Stimulated activated CD8-positive, alpha-beta memory T cell treated with anti-CD3 and anti-CD28 coated beads, Interleukin-12 subunit alpha, Interleukin-12 subunit beta, amount 100 ng/mL, for 24 hours (primary cell): ENCODE results near the gene MORF4L2.

Source experiments
- DNase-seq: peaks from one replicate; pipeline ENCODE4 v3.0.0-alpha.2; 2020; ENCODE audit errors: extremely low read depth

MORF4L2 gene, protein sequence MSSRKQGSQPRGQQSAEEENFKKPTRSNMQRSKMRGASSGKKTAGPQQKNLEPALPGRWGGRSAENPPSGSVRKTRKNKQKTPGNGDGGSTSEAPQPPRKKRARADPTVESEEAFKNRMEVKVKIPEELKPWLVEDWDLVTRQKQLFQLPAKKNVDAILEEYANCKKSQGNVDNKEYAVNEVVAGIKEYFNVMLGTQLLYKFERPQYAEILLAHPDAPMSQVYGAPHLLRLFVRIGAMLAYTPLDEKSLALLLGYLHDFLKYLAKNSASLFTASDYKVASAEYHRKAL

DNA sequence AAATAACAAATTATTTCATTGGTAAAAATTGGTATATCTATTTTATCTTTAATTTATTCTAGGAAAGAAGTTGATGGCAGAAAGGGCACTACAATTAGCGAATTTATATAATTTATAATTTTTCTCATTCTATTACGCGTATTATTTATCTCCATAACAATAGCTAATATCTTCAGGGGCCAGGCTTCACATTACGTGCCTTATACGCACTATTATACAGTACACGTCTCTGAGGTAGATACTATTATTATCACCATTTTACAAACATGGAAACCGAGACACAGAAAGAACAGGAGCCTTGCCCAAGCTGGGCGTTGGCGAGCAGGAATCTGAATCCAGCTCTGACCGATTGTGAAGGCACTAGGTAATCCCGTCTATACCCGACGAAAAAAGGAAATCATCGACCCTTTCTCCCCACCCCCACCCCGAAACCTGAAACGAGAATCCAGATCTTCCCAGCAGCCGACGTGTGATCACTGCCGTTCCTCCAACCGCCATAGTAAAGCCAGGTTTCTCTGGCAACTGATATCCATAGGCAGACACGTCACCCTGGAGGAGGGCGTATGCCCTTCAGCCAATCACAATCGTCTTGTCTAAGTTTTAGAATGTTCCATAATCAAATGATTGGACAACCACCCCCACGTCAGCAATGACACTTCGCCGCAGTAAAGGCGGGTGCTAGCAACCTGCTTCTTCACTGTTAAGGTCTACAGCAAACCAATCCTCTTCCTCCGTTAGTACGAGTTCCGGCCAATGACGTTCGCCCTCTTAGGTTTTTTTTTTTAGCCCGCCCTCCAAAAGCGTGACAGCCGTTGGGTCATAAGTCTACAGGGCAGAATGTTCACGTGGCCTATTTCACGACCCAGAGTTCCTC is at the start of gene MORF4L2:
Gene MORF4L2 (minus strand): TSS at position 501 of the 874 bp plus-strand sequence. CDS start 9,672 bp downstream, outside the sequence.
- DNase-seq = peak; percentile 56

DNA sequence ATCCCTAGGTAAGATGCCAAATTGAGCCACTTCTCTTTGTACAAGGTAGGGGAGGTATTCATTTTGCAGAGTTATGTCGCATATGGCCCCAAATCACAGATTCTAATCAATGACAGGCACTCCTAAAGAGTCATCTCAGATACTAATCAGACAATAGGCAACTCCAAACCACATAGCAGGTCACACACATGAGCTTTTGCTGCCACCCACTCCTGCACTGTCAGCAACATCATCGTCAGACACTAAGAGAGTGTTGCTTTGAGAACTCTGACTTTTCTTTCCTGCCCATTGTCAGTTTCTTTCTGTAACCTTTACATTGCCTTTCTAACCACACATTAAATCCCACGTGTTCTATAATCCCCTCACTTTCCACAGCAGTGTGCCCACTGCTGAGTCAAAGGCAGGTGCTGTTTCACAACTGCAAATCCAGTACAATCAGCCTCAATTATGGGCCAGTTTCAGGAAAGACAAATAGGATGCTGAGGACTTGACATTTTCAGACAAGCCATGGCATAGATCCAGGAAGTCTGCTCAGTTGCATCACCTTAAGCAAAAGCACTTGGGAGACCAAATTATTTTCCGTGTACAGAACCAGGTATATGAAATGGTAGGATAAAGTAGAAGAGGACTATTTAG is 47.7 kb upstream of the MORF4L2 start:
- DNase-seq = no peak

DNA sequence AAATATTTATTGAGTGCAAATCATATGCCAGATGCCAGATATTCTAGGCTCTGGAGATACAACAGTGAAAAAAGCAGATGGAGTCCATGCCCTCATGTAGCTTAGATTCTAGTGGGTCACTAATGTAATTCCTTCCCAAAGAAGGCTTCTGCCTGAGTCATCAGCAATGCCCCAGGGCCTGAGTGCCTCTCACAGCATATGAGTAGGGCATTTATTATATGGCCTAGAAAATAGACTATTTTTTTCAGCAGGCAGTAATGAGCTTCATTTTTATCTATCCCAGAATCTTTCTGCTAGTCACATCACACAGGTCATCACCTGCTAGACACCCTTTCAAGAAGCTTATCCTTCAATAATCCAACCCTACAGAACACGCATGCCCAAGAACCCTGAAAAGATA is 46.5 kb upstream of the MORF4L2 start:
- DNase-seq = no peak

DNA sequence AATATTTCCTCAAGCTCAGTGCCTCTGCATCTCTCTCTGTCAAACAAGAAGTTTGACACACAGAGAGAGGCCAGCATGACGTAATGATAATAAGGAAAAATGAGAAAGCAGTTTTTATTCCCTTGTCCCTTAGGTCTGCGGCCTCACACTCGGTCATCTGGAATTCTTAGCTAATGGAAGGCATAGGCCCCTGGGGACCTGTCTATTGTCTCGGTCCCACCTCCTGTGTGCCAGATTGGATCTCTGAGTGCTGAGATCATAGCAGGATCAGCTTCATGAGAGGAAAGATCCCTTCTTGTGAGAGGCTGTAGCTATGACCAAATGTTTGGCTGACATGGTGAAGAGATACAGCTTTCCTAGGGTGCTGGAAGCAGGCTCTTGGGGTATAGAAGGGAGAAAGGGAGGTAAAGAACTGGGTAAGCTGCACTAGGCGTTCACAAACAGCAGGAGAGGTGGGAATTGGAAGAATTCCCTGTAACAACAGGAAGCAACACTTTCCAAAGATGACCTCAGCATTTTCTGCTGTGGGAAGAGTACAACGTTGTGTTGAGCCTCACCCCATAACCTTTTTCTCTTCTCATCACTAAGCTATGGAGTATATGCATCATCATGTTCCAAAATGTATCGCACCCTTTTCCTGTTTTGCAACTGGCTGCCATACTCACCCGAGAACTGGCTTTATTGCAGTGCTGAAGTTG is 44.4 kb upstream of the MORF4L2 start:
- DNase-seq = no peak

DNA sequence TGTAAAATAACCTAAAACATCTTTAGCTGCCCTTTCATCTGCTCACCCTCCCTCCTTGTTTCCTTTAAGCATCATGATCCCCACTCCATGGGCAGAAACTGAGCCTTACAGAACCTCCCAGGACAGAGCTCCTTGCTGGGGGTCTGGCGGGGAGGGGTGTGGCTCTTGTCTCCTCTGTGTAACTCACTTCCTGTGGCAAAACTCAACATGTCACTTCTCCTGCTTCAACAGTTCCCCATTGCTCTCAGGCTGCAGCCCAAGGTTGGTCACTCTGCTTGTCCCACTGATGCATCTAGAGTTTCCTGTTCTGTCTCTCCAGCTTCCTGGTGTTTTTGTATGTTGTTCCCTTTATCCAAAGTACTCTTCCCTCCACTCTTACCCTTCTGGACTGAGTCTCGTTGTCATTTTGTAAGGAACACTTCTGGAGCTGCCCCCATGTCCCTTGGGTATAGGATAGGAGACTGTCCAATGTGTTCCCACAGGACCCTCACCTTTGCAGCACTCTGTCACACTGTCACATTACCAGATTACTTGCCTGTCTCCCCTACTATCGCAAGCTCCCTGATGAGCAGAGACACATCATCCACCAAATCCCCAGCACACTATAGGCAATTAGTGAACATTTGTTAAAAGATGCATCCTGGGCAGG is 43.8 kb upstream of the MORF4L2 start:
- DNase-seq = no peak

DNA sequence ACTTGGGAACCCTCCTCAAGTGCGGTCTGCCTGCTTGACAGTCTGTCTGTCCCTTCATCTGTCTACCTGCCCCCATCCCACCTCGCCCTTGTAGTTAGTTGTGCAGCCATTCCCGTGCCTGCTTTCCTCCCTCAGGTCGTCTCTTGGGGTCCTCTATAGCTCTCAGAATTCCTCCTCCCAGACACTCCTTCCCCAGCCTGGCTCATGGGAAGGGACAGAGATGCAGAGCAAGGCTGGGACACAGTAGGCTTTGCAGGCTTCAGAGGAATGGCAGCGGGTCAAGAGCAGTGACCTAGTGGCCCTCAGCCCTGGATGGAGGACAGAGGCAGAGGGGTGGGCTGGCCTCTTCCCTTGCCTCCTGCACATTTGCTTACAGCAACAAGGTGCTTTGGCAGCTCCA is 42.5 kb upstream of the MORF4L2 start:
- DNase-seq = no peak

DNA sequence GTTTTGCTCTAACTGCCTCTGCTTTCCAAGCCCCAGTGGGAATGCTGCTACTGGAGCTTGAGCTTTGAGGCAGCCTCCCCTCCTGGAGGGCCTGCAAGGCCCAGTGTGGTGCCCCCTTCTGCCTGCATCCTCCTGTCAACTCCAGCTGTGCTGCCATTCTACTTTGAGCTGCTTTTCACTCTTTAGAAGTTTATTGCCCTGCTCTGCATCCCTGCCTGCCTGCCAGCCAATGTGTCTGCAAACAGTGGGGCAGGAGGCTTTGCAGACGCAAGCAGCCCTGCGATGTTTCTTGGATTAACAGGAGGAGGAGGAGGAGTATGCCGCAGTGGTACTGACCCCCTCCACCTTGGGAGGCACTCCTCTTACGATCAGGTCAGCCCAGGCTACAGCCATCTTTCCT is 40.6 kb upstream of the MORF4L2 start:
- DNase-seq = no peak

DNA sequence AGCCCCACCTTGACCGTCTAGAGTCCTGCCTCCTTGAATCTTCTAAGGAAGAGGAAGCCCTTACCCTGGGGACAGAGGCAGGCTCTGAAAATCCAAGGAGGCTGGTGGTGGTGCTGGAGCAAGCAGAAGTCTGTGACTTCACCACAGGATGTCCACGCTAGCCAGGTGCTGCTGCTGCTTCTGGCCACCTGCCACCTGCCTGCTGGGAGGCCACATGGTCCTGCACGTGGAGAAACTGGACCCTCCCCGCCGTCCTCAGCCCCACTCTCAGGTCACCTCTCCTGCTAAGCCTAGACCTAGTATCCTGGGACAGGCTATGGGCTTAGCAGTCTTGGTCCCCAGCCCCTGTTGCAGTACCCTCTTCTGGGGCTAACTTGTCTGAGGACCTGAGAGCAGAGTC is 40.0 kb upstream of the MORF4L2 start:
- no peak for DNase-seq

DNA sequence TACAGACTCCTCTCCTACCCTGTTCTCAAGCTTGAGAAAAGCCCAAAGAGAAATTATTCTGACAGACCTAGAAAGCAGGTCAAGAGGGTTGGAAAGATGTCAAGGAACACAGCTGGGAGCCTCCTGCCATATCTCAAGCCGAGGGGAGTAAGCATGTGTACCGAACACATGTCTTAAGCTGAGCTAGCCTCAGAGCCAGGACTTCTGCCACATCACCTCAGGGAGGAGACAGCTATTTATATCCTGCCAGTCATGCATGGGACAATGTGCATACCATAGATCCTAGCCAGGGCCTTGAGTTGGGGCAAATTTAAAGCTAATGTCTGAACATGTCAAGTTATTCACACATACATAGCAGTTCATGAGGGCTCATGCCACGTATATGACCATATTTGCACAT is 36.0 kb upstream of the MORF4L2 start:
- DNase-seq = no peak

DNA sequence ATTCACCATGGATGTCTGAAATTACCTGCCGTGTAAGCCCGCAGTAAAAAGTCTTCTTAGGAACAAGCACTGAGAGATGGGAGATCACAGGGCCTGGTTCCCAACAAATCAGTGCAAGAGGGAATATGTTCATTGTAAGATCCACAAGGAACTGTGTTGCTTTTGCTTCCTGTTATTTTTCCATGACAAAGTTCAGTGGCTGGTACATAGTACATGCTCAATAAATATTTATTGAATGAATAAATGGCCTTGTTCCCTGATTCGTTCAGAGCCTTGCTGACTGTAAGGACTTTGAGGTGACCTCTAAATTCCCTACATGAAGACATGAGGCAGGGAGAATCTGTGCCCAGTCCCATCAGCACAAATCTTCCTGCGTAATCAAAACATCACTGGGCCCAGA is 31.6 kb upstream of the MORF4L2 start:
- DNase-seq = no peak

DNA sequence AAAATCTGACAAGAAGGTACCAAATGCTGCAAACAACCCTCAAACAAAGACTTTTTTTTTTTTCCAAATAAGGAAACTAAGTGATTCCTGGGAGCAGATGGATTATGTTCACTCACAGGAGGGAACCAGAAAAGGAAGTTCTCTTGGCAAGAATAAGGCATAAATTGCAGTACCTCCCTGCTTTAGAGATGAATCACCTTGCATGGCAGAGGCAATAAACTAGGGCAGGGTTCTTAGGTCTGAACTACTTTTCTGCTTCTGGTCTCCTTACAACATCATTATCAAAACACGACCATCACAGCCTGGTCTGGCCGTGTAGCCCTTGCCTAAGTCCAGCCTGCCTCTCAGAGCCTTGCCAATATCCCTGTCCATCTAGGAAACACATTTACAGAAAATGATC is 30.5 kb upstream of the MORF4L2 start:
- no peak for DNase-seq

DNA sequence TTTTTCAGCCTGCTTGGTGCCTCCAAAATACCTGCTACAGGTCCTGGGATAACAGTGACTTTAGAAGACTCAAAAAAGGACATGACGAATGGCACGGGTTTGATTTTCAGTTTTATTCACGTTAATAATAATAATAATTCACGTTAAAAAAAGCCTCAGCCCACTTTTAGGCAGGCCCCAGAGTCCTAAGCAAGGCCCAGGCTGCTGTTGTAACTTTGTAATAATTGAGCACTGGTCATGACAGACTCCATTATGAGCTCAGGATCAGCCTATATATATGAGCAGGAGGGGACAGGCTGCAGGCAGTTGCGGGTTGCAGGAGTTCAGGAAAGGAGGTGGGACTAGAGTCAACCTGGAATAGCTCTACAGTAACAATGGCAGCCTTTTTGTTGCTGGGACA is 24.1 kb upstream of the MORF4L2 start, which contains the start of gene TMEM31:
Gene TMEM31 (plus strand): TSS at position 301 of the 400 bp plus-strand sequence. CDS start 1,350 bp downstream, outside the sequence.
- no peak for DNase-seq

DNA sequence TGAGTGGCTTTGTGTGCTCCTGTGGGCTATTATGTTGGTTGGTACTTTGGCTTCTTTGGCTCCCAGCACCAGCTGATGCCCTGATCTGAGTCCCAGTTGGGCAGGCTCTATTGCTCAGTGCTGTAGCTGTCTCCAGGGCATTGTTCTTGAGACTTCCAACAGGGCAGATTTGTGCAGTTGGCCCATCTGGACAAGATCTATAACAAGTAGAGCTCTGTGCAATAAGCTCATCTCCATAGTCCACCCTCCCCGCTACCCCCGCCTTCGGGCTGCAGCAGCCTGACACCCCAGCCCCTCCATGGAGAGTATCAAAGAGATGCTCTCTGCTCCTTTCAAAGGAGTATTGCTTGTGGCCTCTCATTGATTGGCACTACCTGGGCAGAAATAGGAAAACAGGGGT is 18.4 kb upstream of the MORF4L2 start:
- DNase-seq = no peak

DNA sequence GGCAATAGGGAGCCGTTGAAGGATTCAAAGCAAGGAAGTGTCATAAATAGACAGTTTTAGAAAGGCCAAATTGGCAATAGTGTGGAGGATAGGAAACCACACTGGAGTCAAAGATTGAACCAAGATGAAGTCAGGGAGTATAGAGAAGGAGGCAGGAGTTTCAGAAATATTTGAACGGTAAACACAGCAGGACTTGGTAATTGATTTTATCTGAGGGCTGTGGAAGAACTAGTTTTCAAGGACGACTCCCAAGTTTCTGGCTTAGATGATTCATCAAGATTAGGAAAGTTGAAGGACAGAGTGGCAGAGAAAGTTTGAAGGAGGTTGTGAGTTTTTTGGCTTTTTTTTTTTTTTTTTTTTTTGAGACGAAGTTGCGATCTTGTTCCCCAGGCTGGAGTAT is 12.7 kb upstream of the MORF4L2 start:
- no peak for DNase-seq

DNA sequence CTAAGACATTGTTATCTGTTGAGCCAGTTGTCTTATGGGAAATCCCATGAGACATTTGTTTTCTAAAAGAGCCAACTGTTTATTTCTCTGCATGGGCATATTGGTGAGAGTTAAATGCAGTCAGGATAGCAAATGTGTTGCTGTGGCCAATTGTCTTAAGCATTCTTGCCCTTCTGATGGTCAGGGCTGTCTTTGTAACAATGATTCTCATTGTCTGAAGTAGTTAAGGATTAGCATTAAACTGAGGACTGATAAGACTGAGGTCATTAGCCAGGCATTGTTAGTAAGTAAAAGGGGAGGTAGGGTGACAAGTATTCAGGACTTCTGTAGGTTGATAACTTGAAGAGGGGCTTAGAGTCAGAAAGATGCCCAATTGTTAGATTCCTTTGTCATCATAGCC is 11.2 kb upstream of the MORF4L2 start:
- no peak for DNase-seq

DNA sequence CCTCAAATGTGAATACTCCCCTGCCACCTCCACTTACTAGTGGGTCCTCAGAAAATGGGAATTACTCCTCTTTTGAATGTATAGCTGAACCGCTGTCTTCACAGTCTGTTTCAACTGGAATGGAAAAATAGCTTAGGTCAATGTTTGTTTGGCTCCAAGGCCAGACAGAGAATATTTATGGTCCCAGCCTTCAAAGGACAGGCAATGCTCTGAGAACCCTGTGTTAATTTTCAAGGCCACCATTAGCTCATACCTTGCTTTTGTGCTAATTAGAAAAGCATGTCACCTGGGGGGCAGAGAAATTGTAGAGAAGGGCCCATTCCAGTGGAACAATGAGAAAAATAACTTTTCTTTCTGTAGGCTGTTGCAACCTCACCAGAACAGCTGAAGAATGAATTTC is 4.6 kb upstream of the MORF4L2 start:
- no peak for DNase-seq

DNA sequence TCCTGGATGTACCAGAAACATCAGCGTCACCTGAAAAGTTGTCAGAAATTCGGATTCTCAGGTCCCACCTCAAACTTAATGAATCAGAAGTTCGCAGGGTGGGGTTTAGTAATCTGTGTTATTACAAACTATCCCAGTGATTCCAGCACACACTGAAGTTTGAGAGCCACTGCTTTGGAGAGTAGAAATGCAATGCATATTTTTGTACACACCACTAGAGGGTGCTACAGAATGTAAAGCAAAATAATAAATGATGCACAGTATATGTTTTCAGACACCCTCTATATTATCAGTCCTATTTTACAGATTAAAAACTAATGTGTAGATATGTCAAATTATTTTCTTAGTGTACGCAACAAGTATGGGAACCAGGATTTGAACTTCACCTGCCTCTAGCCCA is 2.4 kb upstream of the MORF4L2 start:
- no peak for DNase-seq

DNA sequence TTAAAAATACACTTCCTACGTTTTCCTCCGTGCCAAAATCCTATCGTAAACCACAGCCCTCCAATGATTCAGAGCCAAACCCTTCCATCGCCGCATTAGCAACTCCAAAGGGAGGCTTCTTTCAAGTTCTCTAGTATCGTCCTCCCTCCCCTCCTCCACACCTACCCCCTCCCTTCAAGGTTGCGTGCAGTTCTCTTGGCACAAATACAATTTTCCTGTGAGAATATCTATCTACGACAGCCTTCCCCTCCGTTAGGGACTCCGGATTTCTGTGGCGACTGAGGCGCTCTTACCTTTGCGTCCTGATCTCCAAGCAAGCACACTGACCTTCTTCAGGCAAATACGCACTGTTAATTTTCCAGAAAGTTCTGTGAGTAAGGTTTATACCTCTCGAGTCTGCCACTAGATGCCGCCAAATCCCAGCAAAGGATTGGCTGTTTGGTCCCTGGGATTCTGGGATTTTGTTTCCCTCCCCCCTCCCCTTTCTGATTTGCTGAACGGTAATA is 1.2 kb upstream of the MORF4L2 start:
- peak; percentile 2 for DNase-seq

DNA sequence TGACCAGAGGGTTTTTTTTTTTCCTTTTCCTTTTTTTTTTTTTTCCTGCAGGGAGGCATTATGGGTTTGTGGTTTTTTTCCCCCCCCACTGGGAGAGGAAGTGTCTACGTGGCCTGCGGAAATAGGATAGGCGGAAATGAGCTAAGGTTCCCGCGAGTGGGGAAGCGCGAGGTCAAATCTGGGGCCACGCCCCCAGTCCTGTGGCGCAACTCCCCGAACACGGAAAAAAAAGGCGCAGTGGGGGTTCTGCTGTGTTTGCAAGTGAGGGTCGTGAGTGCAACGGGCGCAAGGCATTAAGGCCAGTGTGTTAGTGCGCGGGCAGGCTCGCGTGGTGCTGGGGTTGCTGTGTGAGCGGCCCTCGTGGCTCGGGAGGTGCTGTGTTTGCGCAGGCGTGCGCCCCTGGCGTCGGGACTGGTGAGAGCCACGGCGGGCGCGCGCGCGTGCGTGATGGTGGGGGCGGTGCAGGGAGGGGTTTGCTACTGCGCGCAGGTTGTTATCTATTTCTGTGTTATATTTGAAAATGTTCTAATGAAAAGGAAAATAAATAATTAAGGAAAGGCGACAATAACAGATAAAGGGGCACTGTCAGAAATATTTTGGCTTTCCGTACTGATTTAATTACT is 685 bp upstream of the MORF4L2 start:
- DNase-seq = peak; percentile 62

DNA sequence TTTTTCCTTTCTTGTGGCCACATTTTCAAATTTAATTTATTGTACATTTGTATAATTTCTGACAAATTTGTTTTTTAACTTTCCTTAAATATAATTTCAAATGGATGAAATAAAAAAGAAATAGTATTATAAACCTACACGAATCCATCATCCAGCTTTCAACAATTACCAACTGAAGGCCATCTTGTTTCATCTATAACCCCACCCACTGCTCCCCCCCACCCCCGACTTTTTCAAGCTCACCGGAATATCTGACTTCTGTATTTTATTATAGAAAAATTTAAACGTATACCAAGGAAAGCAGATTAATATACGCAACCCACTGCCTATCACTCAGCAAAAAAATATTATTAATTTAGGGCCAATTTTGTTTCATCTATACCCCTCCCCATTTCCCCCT is 1.1 kb downstream of the MORF4L2 start:
- DNase-seq = no peak

DNA sequence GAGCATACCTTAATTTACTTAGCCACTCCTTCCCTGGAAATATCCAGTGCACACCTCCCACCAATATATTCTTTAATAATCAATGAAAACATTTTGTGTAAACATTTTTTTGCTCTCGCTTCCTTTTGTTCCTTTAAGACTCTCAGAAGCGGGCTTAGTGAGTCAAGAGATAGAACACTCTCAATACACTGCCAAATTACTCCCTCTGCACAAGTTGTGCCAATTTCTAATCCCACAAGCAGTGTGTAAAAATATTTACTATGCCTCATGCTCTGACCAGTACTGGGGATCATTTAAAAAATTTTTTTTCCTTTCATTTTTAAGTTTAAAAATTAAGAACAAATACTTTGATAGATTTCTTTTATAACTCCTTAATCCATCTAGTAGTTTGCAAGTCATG is 5.1 kb downstream of the MORF4L2 start:
- no peak for DNase-seq
